UCSD-AML1 (cell line): ENCODE results near the gene NR1D1.

Source experiments
- DNase-seq: peaks from one replicate; lab custom pipeline; 2025; ENCODE audit not compliant: unreplicated experiment; lab: John Stamatoyannopoulos, UW

Gene NR1D1

GRCh38 chr17:40063901-40064531 is 36.4 kb downstream of the NR1D1 start:
- no peak for DNase-seq

GRCh38 chr17:40063187-40063771 is 37.1 kb downstream of the NR1D1 start:
- DNase-seq: peak; percentile 56

GRCh38 chr17:40062329-40063186 is 37.8 kb downstream of the NR1D1 start, which contains the start of gene THRA:
Gene THRA (plus strand): TSS chr17:40062965. CDS start chr17:40074489, 11,524 bp downstream.
- peak; percentile 72 for DNase-seq

- no peak for DNase-seq
Measured at GRCh38 chr17:40061609-40062038, 38.8 kb downstream of the NR1D1 start.

- DNase-seq: no peak
Measured at GRCh38 chr17:40060887-40061608, 39.3 kb downstream of the NR1D1 start.

GRCh38 chr17:40059729-40060475 is 40.5 kb downstream of the NR1D1 start:
- no peak for DNase-seq

- no peak for DNase-seq
Measured at GRCh38 chr17:40058865-40059264, 41.5 kb downstream of the NR1D1 start.

- DNase-seq: no peak
Measured at GRCh38 chr17:40058186-40058784, 42.1 kb downstream of the NR1D1 start.

GRCh38 chr17:40056379-40057015 is 43.9 kb downstream of the NR1D1 start:
- no peak for DNase-seq
